ENCODE data around the gene NTRK2. TPM values are rescaled to one million over a fixed set of nuclear protein-coding genes. Genes with fewer than 3 reads are reported as not detected.

NTRK2 gene
- total RNA-seq, 1 donor from 2014 or later = 16.0 TPM

DNA sequence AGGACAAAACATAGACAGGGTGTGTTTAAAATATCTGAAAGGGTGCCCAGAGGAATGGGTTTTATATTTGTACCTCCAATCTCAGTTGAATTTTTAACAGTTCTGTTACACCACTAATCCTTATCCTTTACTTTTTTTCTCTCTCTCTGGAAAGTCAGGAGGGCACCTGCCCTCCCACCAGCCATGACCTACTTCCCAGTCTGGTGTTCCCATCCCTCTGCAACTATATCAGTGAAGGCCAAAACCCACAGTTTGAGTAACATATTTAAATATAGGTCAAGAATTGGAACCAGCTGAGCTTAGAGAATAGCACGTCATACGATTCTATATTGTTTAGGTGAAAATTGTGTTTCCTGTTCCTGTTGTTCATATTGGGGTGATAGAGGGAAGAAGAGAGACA, 229.8 kb downstream of the NTRK2 start:
- H3K4me1 ChIP-seq = no peaks in the 10 kb centered on the region
- no peaks in the 10 kb centered on the region for H3K27me3 ChIP-seq
- intact Hi-C loops (cut with DNase I) = no loop called here
- TF ChIP-seq, protein P1, sequence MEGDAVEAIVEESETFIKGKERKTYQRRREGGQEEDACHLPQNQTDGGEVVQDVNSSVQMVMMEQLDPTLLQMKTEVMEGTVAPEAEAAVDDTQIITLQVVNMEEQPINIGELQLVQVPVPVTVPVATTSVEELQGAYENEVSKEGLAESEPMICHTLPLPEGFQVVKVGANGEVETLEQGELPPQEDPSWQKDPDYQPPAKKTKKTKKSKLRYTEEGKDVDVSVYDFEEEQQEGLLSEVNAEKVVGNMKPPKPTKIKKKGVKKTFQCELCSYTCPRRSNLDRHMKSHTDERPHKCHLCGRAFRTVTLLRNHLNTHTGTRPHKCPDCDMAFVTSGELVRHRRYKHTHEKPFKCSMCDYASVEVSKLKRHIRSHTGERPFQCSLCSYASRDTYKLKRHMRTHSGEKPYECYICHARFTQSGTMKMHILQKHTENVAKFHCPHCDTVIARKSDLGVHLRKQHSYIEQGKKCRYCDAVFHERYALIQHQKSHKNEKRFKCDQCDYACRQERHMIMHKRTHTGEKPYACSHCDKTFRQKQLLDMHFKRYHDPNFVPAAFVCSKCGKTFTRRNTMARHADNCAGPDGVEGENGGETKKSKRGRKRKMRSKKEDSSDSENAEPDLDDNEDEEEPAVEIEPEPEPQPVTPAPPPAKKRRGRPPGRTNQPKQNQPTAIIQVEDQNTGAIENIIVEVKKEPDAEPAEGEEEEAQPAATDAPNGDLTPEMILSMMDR (IDR thresholded peaks at IDR 0.05) = no peak
- no peak for TF ChIP-seq POLR2A (IDR thresholded peaks at IDR 0.05)
- TF ChIP-seq POLR2AphosphoS5 (IDR thresholded peaks at IDR 0.05; ENCODE audit: insufficient read depth in 1 of 2, low read depth in 1 of 2) = no peak
- no peaks in the 10 kb centered on the region for H3K36me3 ChIP-seq
- no peaks in the 10 kb centered on the region for H3K9me3 ChIP-seq
- H3K27ac ChIP-seq = no peak overlapping the region
- no peak overlapping the region for H3K4me3 ChIP-seq
- DNase-seq (ENCODE audit: extremely low spot score in 2 of 2) = no peak

DNA sequence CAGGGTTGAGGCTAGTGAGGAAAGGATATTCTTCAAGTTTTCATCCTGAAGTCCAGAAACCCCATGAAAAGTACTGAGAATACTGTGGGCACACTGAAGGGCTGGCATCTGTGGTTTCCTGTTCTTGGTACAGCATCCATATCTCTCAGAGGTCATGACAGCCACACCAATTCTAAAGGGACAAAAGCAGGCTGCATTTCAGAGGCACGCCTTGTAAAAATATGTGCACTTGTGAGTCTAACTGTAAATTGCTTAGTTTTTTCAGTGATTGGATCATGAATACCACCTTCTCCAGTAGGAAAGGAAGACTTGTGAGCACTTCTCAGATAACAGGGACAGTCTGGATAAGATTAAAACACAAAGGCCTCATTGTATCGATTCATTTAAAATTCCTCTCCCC, 230.9 kb downstream of the NTRK2 start:
- DNase-seq (ENCODE audit: extremely low spot score in 2 of 2) = no peak
- no peak for TF ChIP-seq POLR2A (IDR thresholded peaks at IDR 0.05)
- TF ChIP-seq, protein P1 (IDR thresholded peaks at IDR 0.05) = no peak
- TF ChIP-seq POLR2AphosphoS5 (IDR thresholded peaks at IDR 0.05; ENCODE audit: insufficient read depth in 1 of 2, low read depth in 1 of 2) = no peak
- H3K36me3 ChIP-seq = no peaks in the 10 kb centered on the region
- no peak overlapping the region for H3K27ac ChIP-seq
- no peaks in the 10 kb centered on the region for H3K27me3 ChIP-seq
- intact Hi-C loops (cut with DNase I) = no loop called here
- H3K4me1 ChIP-seq = no peaks in the 10 kb centered on the region
- H3K9me3 ChIP-seq = no peaks in the 10 kb centered on the region
- no peak overlapping the region for H3K4me3 ChIP-seq

DNA sequence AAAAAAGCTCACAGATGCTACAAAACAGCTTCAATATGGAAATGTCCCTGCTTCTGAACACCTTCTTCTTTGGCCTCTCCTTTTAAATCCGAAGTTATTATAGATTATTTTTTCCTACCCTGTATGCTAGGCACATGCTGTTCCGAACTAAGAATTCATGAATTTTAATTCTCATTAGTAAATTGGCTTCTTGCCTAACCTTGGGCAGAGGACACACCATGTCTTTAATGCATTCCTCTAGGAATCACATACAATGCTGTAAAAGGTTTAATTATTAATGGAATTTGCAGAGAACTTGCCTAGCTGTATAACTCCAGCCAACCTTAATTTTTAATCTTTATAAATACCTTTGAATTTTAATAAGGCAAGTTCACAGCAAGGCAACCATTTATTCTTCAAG, 234.4 kb downstream of the NTRK2 start:
- Histone ChIP-seq H3K9me3 (no peaks in the 10 kb centered on the region), H3K27me3 (no peaks in the 10 kb centered on the region), H3K4me3 (no peak overlapping the region), H3K4me1 (no peaks in the 10 kb centered on the region), H3K36me3 (no peaks in the 10 kb centered on the region), H3K27ac (no peak overlapping the region)
- TF ChIP-seq POLR2A (IDR thresholded peaks at IDR 0.05) (no peak), POLR2AphosphoS5 (IDR thresholded peaks at IDR 0.05; ENCODE audit: insufficient read depth in 1 of 2, low read depth in 1 of 2) (no peak)
- DNase-seq (ENCODE audit: extremely low spot score in 2 of 2) = no peak
- intact Hi-C loops (cut with DNase I) = no loop called here

DNA sequence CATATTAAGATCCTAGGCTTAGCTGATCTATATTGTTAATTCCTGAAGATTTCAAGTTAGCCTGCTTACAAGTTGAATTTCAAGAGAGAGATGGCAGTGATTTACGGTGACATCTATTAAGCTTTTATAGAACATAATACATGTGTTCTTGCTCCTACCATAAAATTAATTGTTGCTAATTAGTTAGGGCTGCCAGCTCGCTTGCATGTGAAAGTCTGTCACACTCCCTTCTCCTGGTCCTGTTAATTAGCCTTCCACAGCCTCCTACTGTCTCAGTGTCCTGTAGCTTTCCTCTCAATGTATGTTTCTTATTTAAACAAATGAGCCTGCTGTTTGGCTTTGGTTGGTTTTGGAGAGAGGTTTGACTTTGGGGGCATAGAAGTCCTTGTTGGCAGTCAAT, 247.2 kb downstream of the NTRK2 start:
- Histone ChIP-seq H3K27me3 (no peaks in the 10 kb centered on the region), H3K4me3 (no peak overlapping the region), H3K27ac (no peak overlapping the region), H3K9me3 (no peaks in the 10 kb centered on the region), H3K4me1 (no peaks in the 10 kb centered on the region), H3K36me3 (no peaks in the 10 kb centered on the region)
- no peak for TF ChIP-seq POLR2A (IDR thresholded peaks at IDR 0.05)
- no peak for TF ChIP-seq POLR2AphosphoS5 (IDR thresholded peaks at IDR 0.05; ENCODE audit: insufficient read depth in 1 of 2, low read depth in 1 of 2)
- TF ChIP-seq, protein P1 (IDR thresholded peaks at IDR 0.05) = no peak
- intact Hi-C loops (cut with DNase I) = no loop called here
- DNase-seq (ENCODE audit: extremely low spot score in 2 of 2) = no peak

DNA sequence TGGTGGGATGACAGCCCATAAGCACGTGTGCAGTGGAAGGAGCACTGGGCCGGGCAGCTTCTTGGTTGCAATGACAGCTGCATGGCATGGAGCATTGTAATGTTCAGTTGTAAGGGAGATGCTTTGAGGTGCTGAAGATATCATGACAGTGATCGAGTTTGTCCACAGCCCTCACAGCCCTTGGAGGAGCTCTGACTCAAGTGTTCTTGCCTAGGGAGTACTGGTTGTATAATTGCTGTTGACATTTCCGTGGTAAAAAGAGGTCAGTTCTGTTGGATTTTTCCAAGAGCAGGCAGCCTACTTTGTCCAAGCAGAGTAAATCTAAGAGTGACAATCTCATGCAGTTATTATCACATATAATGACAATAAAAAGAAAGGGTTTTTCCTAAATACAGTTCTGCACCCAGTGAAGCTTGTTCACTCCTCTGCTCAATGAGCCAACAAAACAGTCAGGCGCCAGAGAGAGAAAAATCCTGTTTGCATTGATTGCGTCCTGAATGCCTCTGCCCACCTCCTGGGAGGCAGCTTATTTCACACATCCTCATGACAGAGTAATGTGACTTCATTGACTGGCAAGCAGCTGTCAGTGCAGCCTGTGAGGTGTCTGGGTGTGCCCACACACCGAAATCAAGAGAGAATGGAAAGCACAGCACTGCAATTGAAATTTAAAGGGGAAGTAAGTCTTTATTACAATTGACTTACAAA, 248.0 kb downstream of the NTRK2 start:
- TF ChIP-seq POLR2AphosphoS5 (IDR thresholded peaks at IDR 0.05; ENCODE audit: insufficient read depth in 1 of 2, low read depth in 1 of 2) (no peak), POLR2A (IDR thresholded peaks at IDR 0.05) (no peak)
- TF ChIP-seq, protein P1 (IDR thresholded peaks at IDR 0.05) = no peak
- H3K4me1 ChIP-seq = no peaks in the 10 kb centered on the region
- no peaks in the 10 kb centered on the region for H3K36me3 ChIP-seq
- no peak overlapping the region for H3K4me3 ChIP-seq
- intact Hi-C loops (cut with DNase I) = no loop called here
- no peaks in the 10 kb centered on the region for H3K27me3 ChIP-seq
- no peak for DNase-seq (ENCODE audit: extremely low spot score in 2 of 2)
- no peak overlapping the region for H3K27ac ChIP-seq
- H3K9me3 ChIP-seq = no peaks in the 10 kb centered on the region

All from vagina (tissue), 2 donors.